Endodermal cell (in vitro differentiated cells): ENCODE results near the gene CBX8. TPM values are rescaled to one million over a fixed set of nuclear protein-coding genes. Genes with fewer than 3 reads are reported as not detected.

Source experiments
- DNase-seq: peaks from one replicate; pipeline ENCODE4 v3.0.0-alpha.2; 2017
- H3K27ac ChIP-seq: 2 replicates; pipeline ENCODE4 v1.5.1; 2013; ENCODE audit warnings: mild to moderate bottlenecking, low read depth, low read length, moderate library complexity
- H3K27me3 ChIP-seq: 2 replicates; pipeline ENCODE4 v1.6.1; 2013; ENCODE audit warnings: mild to moderate bottlenecking, low read length, moderate library complexity; ENCODE audit not compliant: insufficient read depth, control insufficient read depth, poor library complexity, severe bottlenecking
- H3K36me3 ChIP-seq: 2 replicates; pipeline ENCODE4 v1.7.0; 2013; ENCODE audit warnings: mild to moderate bottlenecking, low read length, moderate library complexity; ENCODE audit not compliant: control insufficient read depth, insufficient read depth
- H3K4me1 ChIP-seq: one replicate; pipeline ENCODE4 v1.7.0; 2013; ENCODE audit warnings: low read length; ENCODE audit not compliant: control insufficient read depth, insufficient read depth
- H3K4me3 ChIP-seq: 2 replicates; pipeline ENCODE4 v1.5.1; 2013; ENCODE audit warnings: mild to moderate bottlenecking, low read length, moderate library complexity
- H3K9ac ChIP-seq: 2 replicates; pipeline ENCODE4 v1.6.1; 2013; ENCODE audit warnings: mild to moderate bottlenecking, low read length, moderate library complexity; ENCODE audit not compliant: poor library complexity, severe bottlenecking; ENCODE audit errors: extremely low read depth
- H3K9me3 ChIP-seq: 2 replicates; pipeline ENCODE4 v1.6.1; 2013; ENCODE audit warnings: mild to moderate bottlenecking, low read length, moderate library complexity; ENCODE audit not compliant: control insufficient read depth
- H3K27ac Mint-ChIP-seq: 2 replicates; pipeline ENCODE4 v1.8.0; 2020; ENCODE audit warnings: mixed read lengths
- H3K27me3 Mint-ChIP-seq: 2 replicates; pipeline ENCODE4 v1.8.0; 2021; ENCODE audit warnings: mild to moderate bottlenecking, mixed read lengths; ENCODE audit not compliant: insufficient read depth
- H3K36me3 Mint-ChIP-seq: 2 replicates; pipeline ENCODE4 v1.8.0; 2020; ENCODE audit warnings: low read depth, mixed read lengths
- H3K4me1 Mint-ChIP-seq: 2 replicates; pipeline ENCODE4 v1.8.0; 2020; ENCODE audit warnings: mixed read lengths
- H3K4me3 Mint-ChIP-seq: 2 replicates; pipeline ENCODE4 v1.8.0; 2020; ENCODE audit warnings: mild to moderate bottlenecking, moderate library complexity, mixed read lengths
- H3K9me3 Mint-ChIP-seq: 2 replicates; pipeline ENCODE4 v1.8.0; 2020; ENCODE audit warnings: mild to moderate bottlenecking, mixed read lengths
- WGBS, 2 experiments: methylation state at CpG; one replicate each; pipeline versions ENCODE4 v1.1.5 to v1.1.7; 2013; ENCODE audit warnings: missing lambda C conversion rate in 2 of 2, mixed read lengths in 1 of 2; ENCODE audit not compliant: insufficient coverage in 1 of 2, insufficient read length in 1 of 2; 5-methylcytosine and 5-hydroxymethylcytosine counted together
- total RNA-seq, 2 donors: library from RNA; stranded (reverse); fragmentation: NEBNext Ultra II Directional in 1 of 2; extraction: Animal tissue kit (Norgen Biotek cat#: 25700) in 1 of 2; gene quantifications; 2 replicates in 1 of 2; 3 replicates in 1 of 2; pipeline ENCODE4 v1.2.1, GENCODE V29; 2021
- TF ChIP-seq, protein P1 (sequence below): fragments of 200-600 bp; sonication (generic); conservative IDR thresholded peaks from 2 replicates; pipeline ENCODE4 v1.5.0; 2021; ENCODE audit warnings: antibody characterized with exemption, mild to moderate bottlenecking

The CBX8 gene
- total RNA-seq, 2 donors from 2014 or later: 5.4 to 5.6 TPM

- Histone ChIP-seq H3K9ac (no peak overlapping the region), H3K4me1 (peaks cover 5% of the 10 kb centered on the region), H3K36me3 (peaks cover 14% of the 10 kb centered on the region), H3K4me3 (peak overlapping the region; percentile 65), H3K27me3 (peaks cover 77% of the 10 kb centered on the region), H3K27ac (no peak overlapping the region), H3K9me3 (no peaks in the 10 kb centered on the region)
- H3K27ac Mint-ChIP-seq: no peak overlapping the region
- WGBS, 2 experiments: 6 to 10% methylated on average over 21 to 52 of the region's 52 CpGs
- peak overlapping the region; percentile 47 for H3K4me3 Mint-ChIP-seq
- peaks cover 67% of the 10 kb centered on the region for H3K27me3 Mint-ChIP-seq
- peak; percentile 97 for DNase-seq
- TF ChIP-seq, protein P1, sequence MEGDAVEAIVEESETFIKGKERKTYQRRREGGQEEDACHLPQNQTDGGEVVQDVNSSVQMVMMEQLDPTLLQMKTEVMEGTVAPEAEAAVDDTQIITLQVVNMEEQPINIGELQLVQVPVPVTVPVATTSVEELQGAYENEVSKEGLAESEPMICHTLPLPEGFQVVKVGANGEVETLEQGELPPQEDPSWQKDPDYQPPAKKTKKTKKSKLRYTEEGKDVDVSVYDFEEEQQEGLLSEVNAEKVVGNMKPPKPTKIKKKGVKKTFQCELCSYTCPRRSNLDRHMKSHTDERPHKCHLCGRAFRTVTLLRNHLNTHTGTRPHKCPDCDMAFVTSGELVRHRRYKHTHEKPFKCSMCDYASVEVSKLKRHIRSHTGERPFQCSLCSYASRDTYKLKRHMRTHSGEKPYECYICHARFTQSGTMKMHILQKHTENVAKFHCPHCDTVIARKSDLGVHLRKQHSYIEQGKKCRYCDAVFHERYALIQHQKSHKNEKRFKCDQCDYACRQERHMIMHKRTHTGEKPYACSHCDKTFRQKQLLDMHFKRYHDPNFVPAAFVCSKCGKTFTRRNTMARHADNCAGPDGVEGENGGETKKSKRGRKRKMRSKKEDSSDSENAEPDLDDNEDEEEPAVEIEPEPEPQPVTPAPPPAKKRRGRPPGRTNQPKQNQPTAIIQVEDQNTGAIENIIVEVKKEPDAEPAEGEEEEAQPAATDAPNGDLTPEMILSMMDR: no peak
- H3K4me1 Mint-ChIP-seq: peaks cover 11% of the 10 kb centered on the region
- peaks cover 8% of the 10 kb centered on the region for H3K36me3 Mint-ChIP-seq
- H3K9me3 Mint-ChIP-seq: no peaks in the 10 kb centered on the region
These were observed 7.6 kb downstream of the CBX8 start for GRCh38 chr17:79788989-79789942.

DNA sequence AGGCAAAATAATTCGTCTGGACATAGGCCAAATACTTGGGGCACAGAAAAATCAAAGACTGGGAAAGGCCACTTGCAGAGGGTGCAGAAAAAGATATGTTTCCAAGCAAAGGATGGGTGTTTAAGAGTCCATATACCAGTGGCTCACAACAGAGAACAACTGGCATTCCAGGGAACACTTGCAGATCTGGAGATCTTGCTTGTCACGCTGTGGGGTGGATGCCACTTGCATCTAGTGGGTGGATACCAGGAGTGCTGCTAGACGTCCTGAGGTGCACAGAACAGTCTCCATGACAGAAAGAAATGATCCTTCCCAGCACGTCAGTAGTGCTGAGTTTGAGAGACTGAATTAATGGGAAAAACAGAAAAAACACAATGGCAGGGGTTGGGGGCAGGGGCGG, 8.4 kb downstream of the CBX8 start:
- Histone ChIP-seq H3K27ac (no peak overlapping the region), H3K9me3 (no peaks in the 10 kb centered on the region), H3K4me1 (peaks cover 2% of the 10 kb centered on the region), H3K36me3 (peaks cover 20% of the 10 kb centered on the region), H3K27me3 (peaks cover 69% of the 10 kb centered on the region), H3K4me3 (no peak overlapping the region), H3K9ac (no peak overlapping the region)
- Mint-ChIP-seq H3K9me3 (no peaks in the 10 kb centered on the region), H3K36me3 (peaks cover 14% of the 10 kb centered on the region), H3K4me1 (peaks cover 9% of the 10 kb centered on the region), H3K4me3 (no peak overlapping the region), H3K27ac (no peak overlapping the region), H3K27me3 (peaks cover 60% of the 10 kb centered on the region)
- TF ChIP-seq, protein P1: no peak
- no peak for DNase-seq
- WGBS, 2 experiments: 70 to 72% methylated on average over 3 to 5 of the region's 5 CpGs

- Mint-ChIP-seq H3K27ac (no peak overlapping the region), H3K4me1 (peaks cover 5% of the 10 kb centered on the region), H3K27me3 (peaks cover 46% of the 10 kb centered on the region), H3K36me3 (peaks cover 27% of the 10 kb centered on the region), H3K9me3 (no peaks in the 10 kb centered on the region), H3K4me3 (no peak overlapping the region)
- TF ChIP-seq, protein P1: no peak
- Histone ChIP-seq H3K36me3 (peaks cover 24% of the 10 kb centered on the region), H3K4me3 (no peak overlapping the region), H3K9me3 (no peaks in the 10 kb centered on the region), H3K4me1 (no peaks in the 10 kb centered on the region), H3K9ac (no peak overlapping the region), H3K27me3 (peaks cover 56% of the 10 kb centered on the region), H3K27ac (no peak overlapping the region)
- DNase-seq: no peak
- 92 to 97% methylated on average over 6 to 12 of the region's 12 CpGs for WGBS, 2 experiments
These were observed 9.8 kb downstream of the CBX8 start for GRCh38 chr17:79786930-79787643.
